Fibroblast of skin of right biceps (primary cell): ENCODE measurements around the gene RPS6KA3.

ENCODE experiments used
- DNase-seq: peaks from one replicate; pipeline ENCODE4 v3.0.0-alpha.2; 2013

Gene RPS6KA3

DNA sequence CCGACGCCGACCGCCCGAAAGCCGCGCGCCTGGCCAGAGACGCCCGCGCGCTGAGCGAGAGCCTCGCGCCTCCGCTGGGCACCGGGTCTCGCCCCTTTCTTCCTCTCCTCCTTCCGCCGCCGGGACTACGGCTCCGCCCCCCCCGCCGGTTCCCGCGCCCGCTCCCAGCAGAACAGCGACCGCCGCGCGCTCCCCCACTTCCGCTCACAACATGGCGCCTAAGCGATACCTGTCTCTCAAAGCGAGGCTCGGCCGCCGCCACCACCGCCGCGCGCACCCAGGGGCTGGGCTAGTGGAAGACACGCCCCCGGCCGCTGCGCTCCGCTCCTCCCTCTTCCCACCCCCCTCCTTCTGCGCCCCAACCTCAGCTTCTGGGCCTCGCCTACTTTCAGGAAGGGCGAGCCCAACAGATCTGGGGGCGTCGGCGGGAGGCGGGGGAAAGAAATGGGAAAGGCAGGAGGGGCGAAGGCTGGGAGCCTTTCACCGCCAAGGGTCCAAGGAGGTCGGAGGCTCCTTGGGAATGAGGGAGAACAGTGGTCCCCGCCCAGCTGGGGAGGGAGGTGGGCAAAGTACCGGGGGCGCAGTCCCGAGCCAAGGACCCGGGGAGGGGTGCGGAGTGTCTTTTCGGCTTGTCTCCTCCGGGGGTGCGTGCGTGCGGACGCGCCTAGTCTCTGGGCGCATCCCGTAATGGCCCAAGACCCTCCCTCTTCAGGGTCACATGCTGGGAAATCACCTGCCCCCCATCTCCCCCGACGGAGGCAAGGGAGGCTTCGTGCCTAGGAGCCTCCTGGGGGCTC lies at the start of gene RPS6KA3:
TSS of gene RPS6KA3 (minus strand) at position 100 of the 797 bp plus-strand sequence. CDS start 277 bp downstream, outside the sequence.
- peak; percentile 89 for DNase-seq

- DNase-seq, result peak; percentile 15
Observed at GRCh38 chrX:20315140-20315539, 48.4 kb upstream of the RPS6KA3 start.

DNA sequence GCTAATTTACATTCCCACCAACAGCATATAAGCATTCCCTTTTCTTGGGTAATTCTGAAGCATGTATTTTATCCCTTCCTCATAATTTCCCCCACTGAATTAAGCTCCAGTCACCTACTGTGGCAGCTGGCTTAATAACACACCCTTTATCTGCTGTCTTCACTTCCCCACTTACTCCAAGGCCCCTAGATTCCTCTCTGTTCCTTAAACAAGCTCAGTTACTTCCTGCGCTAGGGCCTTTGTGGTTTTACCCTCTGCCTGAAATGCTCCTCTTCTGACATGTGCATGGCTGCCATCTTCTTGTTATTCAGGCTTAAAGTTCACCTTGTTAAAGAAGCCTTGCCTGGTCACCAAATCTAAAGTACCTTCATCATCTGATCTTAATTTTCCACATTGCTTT lies 47.2 kb upstream of the RPS6KA3 start:
- DNase-seq, result no peak

GRCh38 chrX:20312018-20312417 lies 45.3 kb upstream of the RPS6KA3 start:
- DNase-seq, result no peak

DNA sequence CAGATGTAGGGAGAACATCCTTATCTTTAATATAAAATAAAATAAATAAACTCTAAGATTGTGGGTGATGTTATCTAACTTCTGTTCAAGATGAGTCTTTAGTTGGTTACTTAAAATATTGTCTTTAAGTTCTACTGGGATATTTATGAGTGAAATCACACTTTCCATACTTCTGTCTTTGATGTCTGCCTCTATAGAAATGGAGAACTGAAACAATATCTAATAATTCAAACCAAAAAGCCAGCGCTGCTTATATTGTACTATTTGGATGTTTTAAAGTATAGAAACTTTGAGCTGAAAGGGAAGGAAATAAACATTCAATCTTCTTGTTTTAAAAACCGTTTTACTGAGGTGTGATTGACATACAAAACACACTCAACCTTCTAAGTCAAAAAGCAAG lies 44.8 kb upstream of the RPS6KA3 start:
- no peak for DNase-seq

DNA sequence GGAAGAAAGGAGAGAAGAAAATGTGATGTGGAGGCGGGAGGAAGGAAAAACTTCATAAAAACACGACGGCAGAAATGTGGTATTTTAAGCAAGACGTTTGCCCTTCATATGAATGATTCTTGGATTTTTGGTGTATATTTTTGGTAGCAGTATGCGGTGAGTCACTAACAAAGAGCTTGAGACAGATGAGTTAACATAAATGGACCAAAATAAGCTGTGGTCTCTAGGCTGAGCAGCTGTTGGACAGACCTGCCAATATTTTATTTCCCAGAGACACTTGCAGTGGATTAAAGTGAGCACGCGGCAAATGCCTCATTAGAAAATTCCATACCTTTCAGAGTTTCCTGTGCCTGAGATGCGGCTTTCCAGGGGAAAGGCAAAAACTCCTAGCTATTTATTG lies 43.1 kb upstream of the RPS6KA3 start:
- DNase-seq, result peak; percentile 72

DNA sequence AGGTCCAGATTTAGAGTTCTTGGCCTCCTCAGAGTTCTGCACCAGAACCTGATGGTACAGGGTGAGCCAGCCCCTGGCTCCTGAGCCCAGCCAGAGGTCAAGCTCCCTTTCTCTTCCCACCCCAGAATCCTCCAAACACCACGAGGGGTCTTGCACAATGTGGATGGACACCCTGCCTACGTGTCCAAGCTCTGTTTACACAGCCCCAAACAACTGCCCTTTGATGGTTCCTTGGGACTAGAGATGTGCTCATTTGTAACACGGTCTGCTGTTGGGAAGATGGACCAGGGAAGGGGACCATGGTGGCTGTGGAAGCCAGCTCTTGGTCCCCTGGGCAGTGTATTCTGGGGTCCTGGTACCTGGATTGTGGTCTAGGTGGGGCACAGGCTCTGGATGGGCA lies 40.0 kb upstream of the RPS6KA3 start:
- no peak for DNase-seq

- no peak for DNase-seq
Observed at GRCh38 chrX:20300822-20301221, 34.1 kb upstream of the RPS6KA3 start.

- DNase-seq, result no peak
Observed at GRCh38 chrX:20294957-20295356, 28.2 kb upstream of the RPS6KA3 start.

GRCh38 chrX:20294284-20294683 lies 27.6 kb upstream of the RPS6KA3 start:
- no peak for DNase-seq

DNA sequence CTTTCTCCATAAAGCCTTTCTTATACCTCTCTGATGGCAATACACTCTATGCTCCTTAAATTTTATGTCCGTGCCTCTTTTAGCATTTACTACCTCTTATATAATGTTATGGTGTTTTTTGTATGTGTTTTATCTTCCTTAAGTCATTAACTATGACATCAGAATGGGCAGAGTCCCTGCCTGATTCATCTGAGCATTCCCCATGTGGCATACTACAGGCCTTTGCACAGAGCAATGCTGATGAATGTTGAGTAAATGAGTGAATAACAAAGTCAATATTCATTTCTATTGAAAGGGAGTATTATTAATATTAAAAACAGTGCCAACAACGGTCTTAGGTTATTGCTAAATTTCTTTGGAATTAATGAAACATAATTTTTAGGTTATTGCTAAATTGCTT lies 18.8 kb upstream of the RPS6KA3 start:
- DNase-seq, result peak; percentile 36

- peak; percentile 44 for DNase-seq
Observed at GRCh38 chrX:20284992-20285391, 18.3 kb upstream of the RPS6KA3 start.

DNA sequence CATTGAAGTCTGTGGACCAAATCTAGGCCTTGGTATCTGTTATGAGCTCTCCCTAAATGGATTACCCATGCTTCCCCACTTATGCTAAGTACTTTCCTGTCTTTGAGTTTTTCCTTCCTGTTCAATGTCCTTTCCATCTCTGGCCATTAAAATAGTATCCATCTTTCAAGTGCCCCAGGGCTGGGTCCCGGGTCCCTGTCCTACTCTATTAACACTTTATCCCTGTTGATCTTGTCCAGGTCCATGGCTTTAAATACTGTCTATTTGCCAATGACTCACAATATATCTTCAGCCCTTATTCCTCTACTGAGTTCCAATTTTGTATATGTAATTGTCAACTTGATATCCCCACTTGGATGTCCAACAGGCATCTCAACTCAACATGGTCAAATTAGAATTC lies 17.7 kb upstream of the RPS6KA3 start:
- DNase-seq, result no peak

GRCh38 chrX:20280938-20281337 lies 14.2 kb upstream of the RPS6KA3 start:
- no peak for DNase-seq

DNA sequence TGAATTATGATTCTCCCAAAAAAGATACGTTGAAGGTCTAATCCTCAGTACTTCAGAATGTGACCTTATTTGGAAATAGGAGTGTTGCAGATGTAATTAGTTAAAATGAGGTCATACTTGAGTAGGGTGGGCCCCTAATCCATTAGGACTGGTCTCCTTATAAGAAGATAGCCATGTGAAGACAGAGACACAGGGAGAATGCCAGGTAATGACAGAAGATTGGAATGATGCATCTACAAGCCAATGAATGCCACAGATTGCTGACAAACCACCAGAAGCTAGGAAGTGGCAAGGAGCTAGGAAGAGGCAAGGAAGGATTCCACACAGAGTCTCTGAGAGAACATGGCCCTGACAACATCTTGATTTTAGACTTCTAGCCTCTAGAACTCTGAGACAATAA lies 7.4 kb upstream of the RPS6KA3 start:
- DNase-seq, result peak; percentile 73

GRCh38 chrX:20271730-20272129 lies 5.0 kb upstream of the RPS6KA3 start:
- no peak for DNase-seq

- no peak for DNase-seq
Observed at GRCh38 chrX:20271186-20271585, 4.5 kb upstream of the RPS6KA3 start.

- DNase-seq, result peak; percentile 67
Observed at GRCh38 chrX:20270562-20270890, 3.8 kb upstream of the RPS6KA3 start.

DNA sequence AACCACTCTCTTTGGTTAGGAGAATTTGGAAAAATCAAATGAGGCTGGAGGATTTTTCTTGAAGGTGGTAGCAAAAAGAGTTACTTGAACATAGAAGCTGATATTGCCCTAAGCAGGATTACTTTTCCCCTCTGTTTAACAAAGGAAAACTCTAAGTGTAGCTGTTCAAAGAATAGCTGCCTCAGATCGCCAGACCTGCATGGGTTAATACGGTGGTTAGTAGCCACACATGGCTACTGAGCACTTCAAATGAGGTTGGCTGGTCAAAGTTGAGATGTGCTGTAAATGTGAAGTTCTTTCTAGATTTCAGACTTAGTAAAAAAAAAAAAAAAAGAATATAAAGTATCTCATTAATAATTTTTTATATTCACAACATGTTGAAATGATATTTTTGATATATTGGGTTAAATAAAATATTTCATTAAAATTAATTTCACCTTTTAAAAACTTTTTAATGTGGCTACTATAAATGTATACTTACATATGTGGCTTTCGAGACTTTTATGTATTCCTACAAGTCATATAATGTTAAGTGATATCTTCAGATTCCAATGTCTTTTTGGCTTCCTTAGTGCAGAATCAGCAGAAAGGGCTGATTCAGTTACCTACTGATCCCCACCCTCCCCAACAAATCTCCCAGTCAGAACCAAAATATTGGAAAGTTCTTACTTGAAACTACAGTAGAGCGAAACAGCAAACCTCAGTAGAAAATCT lies 3.3 kb upstream of the RPS6KA3 start:
- no peak for DNase-seq

DNA sequence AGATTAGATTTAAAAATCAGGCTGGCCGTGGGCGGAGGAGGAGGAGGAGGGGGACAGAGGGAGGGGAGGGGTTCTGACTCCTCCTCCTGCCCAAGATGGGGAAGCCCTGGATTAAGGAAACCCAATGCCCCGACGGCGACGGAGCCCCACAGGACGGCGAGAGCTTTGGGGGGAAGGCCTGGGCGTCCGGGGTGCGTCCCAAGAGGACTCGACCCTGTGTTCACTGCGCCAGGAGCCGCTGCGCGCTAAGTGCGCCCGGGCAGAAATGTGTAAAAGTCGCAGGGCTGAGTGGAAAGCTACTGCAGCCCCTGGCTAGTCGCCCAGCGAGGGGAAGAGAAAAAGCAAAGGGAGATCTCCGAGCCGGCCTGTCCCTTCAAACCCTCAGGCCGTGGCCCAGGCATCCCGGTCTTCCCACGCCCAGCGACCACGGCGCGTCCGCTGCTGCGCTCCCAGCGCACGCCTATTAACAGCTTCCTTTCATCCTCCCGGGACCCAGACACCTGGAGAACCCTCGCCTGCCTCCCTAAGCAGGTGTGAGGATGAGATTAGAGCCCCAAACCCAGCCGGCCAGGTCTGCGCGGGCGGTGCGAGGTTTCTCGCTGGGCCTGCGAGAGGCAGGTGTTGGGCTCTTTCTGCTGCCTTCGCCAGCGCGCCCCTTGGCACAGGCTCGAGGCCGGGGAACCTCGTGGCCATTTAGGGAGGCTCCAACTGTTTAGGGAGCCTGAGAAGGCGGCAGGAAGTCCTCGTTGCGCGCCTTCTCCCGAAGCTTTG lies 1.4 kb upstream of the RPS6KA3 start:
- peak; percentile 20 for DNase-seq

DNA sequence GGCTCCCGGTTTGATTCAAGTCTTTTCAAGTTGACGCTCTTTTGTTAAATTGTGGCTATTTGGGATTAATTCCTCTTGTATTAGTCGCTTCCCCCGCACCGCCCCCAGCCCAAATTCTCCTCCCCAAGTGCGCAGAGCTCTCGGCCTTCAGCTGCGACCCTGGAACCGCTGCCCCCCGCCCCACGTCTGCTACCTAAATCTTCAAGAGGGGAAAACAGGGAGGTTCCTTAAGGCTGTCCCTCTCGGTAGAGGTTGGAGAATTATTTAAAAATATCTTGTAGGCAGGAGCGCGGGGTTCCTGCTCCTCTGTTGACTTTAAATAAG lies 860 bp upstream of the RPS6KA3 start:
- DNase-seq, result no peak

- peak; percentile 10 for DNase-seq
Observed at GRCh38 chrX:20265726-20266681, 705 bp downstream of the RPS6KA3 start.
